H9 (cell line): ENCODE data around the gene SCUBE2. TPM values are rescaled to one million over a fixed set of nuclear protein-coding genes. Genes with fewer than 3 reads are reported as not detected.

Experiments
- DNase-seq: peaks from one replicate; pipeline ENCODE4 v3.0.0-alpha.2; 2017
- H2AFZ ChIP-seq: one replicate; pipeline ENCODE4 v1.6.1; 2013; ENCODE audit warnings: mild to moderate bottlenecking, low read length, control low read depth, moderate library complexity
- H2AK5ac ChIP-seq: 2 replicates; pipeline ENCODE4 v1.6.1; 2013; ENCODE audit warnings: low read length, control low read depth, mixed read lengths; ENCODE audit not compliant: insufficient read length
- H2BK120ac ChIP-seq: one replicate; pipeline ENCODE4 v1.6.1; 2013; ENCODE audit warnings: low read depth, mild to moderate bottlenecking, low read length, control low read depth, inconsistent platforms; ENCODE audit not compliant: poor library complexity, severe bottlenecking
- H2BK12ac ChIP-seq: 2 replicates; pipeline ENCODE4 v1.6.1; 2013; ENCODE audit warnings: low read length, control low read depth, mixed read lengths, low read depth; ENCODE audit not compliant: insufficient read length
- H2BK15ac ChIP-seq: 2 replicates; pipeline ENCODE4 v1.6.1; 2013; ENCODE audit warnings: low read depth, low read length, control low read depth
- H2BK20ac ChIP-seq: one replicate; pipeline ENCODE4 v1.6.1; 2013; ENCODE audit warnings: low read depth, mild to moderate bottlenecking, low read length, control low read depth, inconsistent platforms; ENCODE audit not compliant: poor library complexity, severe bottlenecking
- H2BK5ac ChIP-seq: 2 replicates; pipeline ENCODE4 v1.6.1; 2013; ENCODE audit warnings: low read length, control low read depth, mixed read lengths; ENCODE audit not compliant: insufficient read length
- H3K14ac ChIP-seq: 2 replicates; pipeline ENCODE4 v1.6.1; 2013; ENCODE audit warnings: low read length, control low read depth; ENCODE audit not compliant: insufficient read depth
- H3K18ac ChIP-seq: 2 replicates; pipeline ENCODE4 v1.6.1; 2013; ENCODE audit warnings: low read depth, mild to moderate bottlenecking, mixed read lengths, low read length, control low read depth; ENCODE audit not compliant: insufficient read length
- H3K23ac ChIP-seq: 2 replicates; pipeline ENCODE4 v1.6.1; 2013; ENCODE audit warnings: low read length, control low read depth, mixed read lengths, low read depth; ENCODE audit not compliant: insufficient read length
- H3K23me2 ChIP-seq: 2 replicates; pipeline ENCODE4 v1.6.1; 2013; ENCODE audit warnings: low read depth, mild to moderate bottlenecking, mixed read lengths, low read length, control low read depth; ENCODE audit not compliant: insufficient read length, poor library complexity, severe bottlenecking
- H3K27ac ChIP-seq: 2 replicates; pipeline ENCODE4 v1.5.1; 2013; ENCODE audit warnings: low read length, control low read depth, mixed read lengths, low read depth; ENCODE audit not compliant: insufficient read length
- H3K27me3 ChIP-seq: 2 replicates; pipeline ENCODE4 v1.6.1; 2013; ENCODE audit warnings: low read length, control low read depth, inconsistent platforms; ENCODE audit not compliant: insufficient read depth
- H3K4ac ChIP-seq: 2 replicates; pipeline ENCODE4 v1.6.1; 2013; ENCODE audit warnings: low read depth, mild to moderate bottlenecking, control low read depth, inconsistent platforms, low read length, moderate library complexity
- H3K4me1 ChIP-seq: 2 replicates; pipeline ENCODE4 v1.6.1; 2013; ENCODE audit warnings: low read length, control low read depth, inconsistent platforms; ENCODE audit not compliant: insufficient read depth
- H3K4me2 ChIP-seq: 2 replicates; pipeline ENCODE4 v1.6.1; 2013; ENCODE audit warnings: low read length, control low read depth, mixed read lengths; ENCODE audit not compliant: insufficient read length, insufficient read depth
- H3K56ac ChIP-seq: 2 replicates; pipeline ENCODE4 v1.6.1; 2013; ENCODE audit warnings: low read depth, mild to moderate bottlenecking, mixed read lengths, low read length, control low read depth; ENCODE audit not compliant: insufficient read length
- H3K79me1 ChIP-seq: 2 replicates; pipeline ENCODE4 v1.6.1; 2013; ENCODE audit warnings: low read depth, mild to moderate bottlenecking, moderate library complexity, low read length, control low read depth, inconsistent platforms; ENCODE audit not compliant: insufficient read depth, poor library complexity, severe bottlenecking
- H3K79me2 ChIP-seq: 2 replicates; pipeline ENCODE4 v1.6.1; 2013; ENCODE audit warnings: low read length, control low read depth, inconsistent platforms; ENCODE audit not compliant: insufficient read depth
- H3K9ac ChIP-seq: 2 replicates; pipeline ENCODE4 v1.6.1; 2013; ENCODE audit warnings: low read length, control low read depth, mixed read lengths; ENCODE audit not compliant: insufficient read length; ENCODE audit errors: extremely low read depth
- H3K9me3 ChIP-seq: one replicate; pipeline ENCODE4 v1.6.1; 2013; ENCODE audit warnings: low read depth, low read length, inconsistent platforms; ENCODE audit not compliant: control insufficient read depth
- H3T11ph ChIP-seq: one replicate; pipeline ENCODE4 v1.6.1; 2013; ENCODE audit warnings: mild to moderate bottlenecking, low read length, control low read depth, inconsistent platforms
- H4K20me1 ChIP-seq: one replicate; pipeline ENCODE4 v1.6.1; 2013; ENCODE audit not compliant: control insufficient read depth, insufficient read length, insufficient read depth
- H4K5ac ChIP-seq: 2 replicates; pipeline ENCODE4 v1.6.1; 2013; ENCODE audit warnings: low read depth, mild to moderate bottlenecking, mixed read lengths, low read length, control low read depth; ENCODE audit not compliant: insufficient read length
- H4K8ac ChIP-seq: replicated peaks from 2 replicates; pipeline ENCODE4 v1.6.1; 2013; ENCODE audit warnings: low read length, control low read depth, mixed read lengths, low read depth; ENCODE audit not compliant: insufficient read length
- H4K91ac ChIP-seq: 2 replicates; pipeline ENCODE4 v1.6.1; 2013; ENCODE audit warnings: low read depth, mild to moderate bottlenecking, moderate library complexity, mixed read lengths, low read length, control low read depth; ENCODE audit not compliant: insufficient read length
- H3K27ac Mint-ChIP-seq, 3 experiments: 2 replicates in 2 of 3; 3 replicates in 1 of 3; pipeline ENCODE4 v1.8.0; 2020 to 2021; ENCODE audit warnings: mixed read lengths in 3 of 3, mild to moderate bottlenecking in 1 of 3, moderate library complexity in 1 of 3
- H3K27me3 Mint-ChIP-seq: 2 replicates; pipeline ENCODE4 v1.8.0; 2021; ENCODE audit warnings: low read depth, mild to moderate bottlenecking, moderate library complexity, mixed read lengths
- H3K36me3 Mint-ChIP-seq, 3 experiments: 2 replicates in 2 of 3; 3 replicates in 1 of 3; pipeline ENCODE4 v1.8.0; 2020 to 2021; ENCODE audit warnings: low read depth in 3 of 3, mixed read lengths in 3 of 3; ENCODE audit not compliant: insufficient read depth in 1 of 3
- H3K4me1 Mint-ChIP-seq, 2 experiments: 2 replicates each; pipeline ENCODE4 v1.8.0; 2020; ENCODE audit warnings: mixed read lengths in 2 of 2
- H3K4me3 Mint-ChIP-seq, 2 experiments: 2 replicates in 1 of 2; 3 replicates in 1 of 2; pipeline ENCODE4 v1.8.0; 2020 to 2021; ENCODE audit warnings: mild to moderate bottlenecking in 2 of 2, mixed read lengths in 2 of 2, moderate library complexity in 1 of 2
- H3K9me3 Mint-ChIP-seq, 2 experiments: 2 replicates in 1 of 2; 3 replicates in 1 of 2; pipeline ENCODE4 v1.8.0; 2020; ENCODE audit warnings: mild to moderate bottlenecking in 2 of 2, mixed read lengths in 2 of 2, moderate library complexity in 1 of 2
- CTCF ChIP-seq: fragments of 200-600 bp; sonication (generic); conservative IDR thresholded peaks from 3 replicates; pipeline ENCODE4 v1.8.0; 2021; ENCODE audit warnings: antibody characterized with exemption, mild to moderate bottlenecking
- WGBS: extraction: QIAGEN DNeasy Blood & Tissue Kit; methylation state at CpG from one replicate; pipeline ENCODE4 v1.1.7; 2013; ENCODE audit warnings: missing lambda C conversion rate, low lambda C conversion rate, mixed read lengths; ENCODE audit not compliant: insufficient read length; ENCODE audit errors: extremely low coverage; 5-methylcytosine and 5-hydroxymethylcytosine counted together
- total RNA-seq: library from RNA; stranded (reverse); gene quantifications from 2 replicates; pipeline ENCODE4 v1.2.1, GENCODE V29; 2021

SCUBE2 gene
- total RNA-seq, 1 experiment from 2014 or later = 1.6 TPM

GRCh38 chr11:9046481-9046880, 44.9 kb downstream of the SCUBE2 start:
- H3K18ac ChIP-seq = no peak overlapping the region
- no peak overlapping the region for H3T11ph ChIP-seq
- no peak overlapping the region for H2AK5ac ChIP-seq
- H3K14ac ChIP-seq = no peak overlapping the region
- H2BK20ac ChIP-seq = no peak overlapping the region
- no peaks in the 10 kb centered on the region for H3K9me3 ChIP-seq
- H4K20me1 ChIP-seq = no peaks in the 10 kb centered on the region
- H2AFZ ChIP-seq = no peak overlapping the region
- H3K27ac Mint-ChIP-seq = no peak overlapping the region
- H2BK120ac ChIP-seq = no peak overlapping the region
- no peaks in the 10 kb centered on the region for H3K27me3 ChIP-seq
- H3K9me3 Mint-ChIP-seq = no peaks in the 10 kb centered on the region
- no peak overlapping the region for H2BK5ac ChIP-seq
- H3K4me1 Mint-ChIP-seq = peaks cover 23 to 30% of the 10 kb centered on the region in 2 experiments
- H2BK15ac ChIP-seq = no peak overlapping the region
- H3K4me3 Mint-ChIP-seq = no peak overlapping the region
- no peak for DNase-seq
- no peak overlapping the region for H2BK12ac ChIP-seq
- no peak overlapping the region for H4K5ac ChIP-seq
- no peaks in the 10 kb centered on the region for H3K79me2 ChIP-seq
- no peaks in the 10 kb centered on the region; the same call in 1 of the 2 replicates for H3K4me1 ChIP-seq
- H3K23ac ChIP-seq = no peak overlapping the region
- whole genome bisulfite sequencing = no CpG with 5 or more reads among the region's 4 CpGs
- H3K4ac ChIP-seq = no peak overlapping the region
- no peaks in the 10 kb centered on the region for H3K79me1 ChIP-seq
- no peak for TF ChIP-seq CTCF
- H3K56ac ChIP-seq = no peak overlapping the region
- no peaks in the 10 kb centered on the region for H3K23me2 ChIP-seq
- H4K91ac ChIP-seq = no peak overlapping the region
- H3K27me3 Mint-ChIP-seq = no peaks in the 10 kb centered on the region
- no peak overlapping the region for H3K9ac ChIP-seq
- no peaks in the 10 kb centered on the region for H3K36me3 Mint-ChIP-seq
- H3K27ac ChIP-seq = no peak overlapping the region
- H4K8ac ChIP-seq = no peak overlapping the region
- H3K4me2 ChIP-seq = no peak overlapping the region
